HG03108 (cell line): ENCODE data around the gene COL1A1.

Source experiments
- ATAC-seq: cut with Tn5 transposase; IDR thresholded peaks from one replicate; pipeline ENCODE4 v1.9.1; 2021; ENCODE audit warnings: moderate library complexity; ENCODE audit not compliant: unreplicated experiment

COL1A1 gene

DNA sequence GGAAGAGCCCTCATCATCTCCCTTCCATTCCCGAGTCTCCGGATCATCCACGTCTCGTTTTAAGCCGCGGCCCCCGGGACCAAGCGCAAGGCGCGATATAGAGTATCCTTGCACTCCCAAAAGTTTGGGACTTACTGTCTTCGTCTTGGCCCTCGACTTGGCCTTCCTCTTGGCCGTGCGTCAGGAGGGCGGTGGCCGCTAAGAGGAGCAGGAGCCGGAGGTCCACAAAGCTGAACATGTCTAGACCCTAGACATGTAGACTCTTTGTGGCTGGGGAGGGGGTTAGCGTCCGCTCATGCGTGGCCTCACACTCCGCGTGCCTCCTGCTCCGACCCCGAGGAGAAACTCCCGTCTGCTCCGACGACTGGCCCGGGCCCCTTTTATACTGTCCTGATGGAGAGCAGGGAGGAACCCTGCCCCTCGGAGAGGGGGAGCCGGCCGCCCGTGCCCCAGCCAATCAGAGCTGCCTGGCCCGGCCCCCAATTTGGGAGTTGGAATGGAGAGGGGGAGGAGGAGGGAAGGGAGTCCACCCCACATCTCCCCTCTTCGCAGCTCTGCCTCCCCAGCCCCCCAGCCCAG lies at the start of gene COL1A1:
COL1A1 (minus strand) TSS at position 356 of the 579 bp plus-strand sequence; CDS start at position 238, 118 bp downstream.
- no peak for ATAC-seq

DNA sequence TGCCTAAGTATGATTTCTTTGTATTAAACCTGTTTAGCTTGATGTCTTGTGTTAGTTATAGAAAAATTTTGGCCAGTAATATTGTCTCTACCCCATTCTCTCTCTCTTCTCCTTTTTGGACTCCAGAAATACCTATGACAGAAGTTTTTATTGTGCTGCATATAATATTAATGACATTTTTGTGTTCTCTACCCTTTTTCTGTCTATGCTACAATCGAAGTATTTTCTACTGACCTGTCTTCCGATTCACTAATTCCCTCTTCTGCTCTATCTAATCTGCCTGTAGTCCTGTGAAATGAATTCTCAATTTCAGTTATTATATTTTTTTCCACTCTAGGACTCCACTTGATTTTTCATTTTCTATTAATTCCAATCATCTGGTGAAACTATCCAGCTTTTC lies 46.8 kb upstream of the COL1A1 start:
- no peak for ATAC-seq

DNA sequence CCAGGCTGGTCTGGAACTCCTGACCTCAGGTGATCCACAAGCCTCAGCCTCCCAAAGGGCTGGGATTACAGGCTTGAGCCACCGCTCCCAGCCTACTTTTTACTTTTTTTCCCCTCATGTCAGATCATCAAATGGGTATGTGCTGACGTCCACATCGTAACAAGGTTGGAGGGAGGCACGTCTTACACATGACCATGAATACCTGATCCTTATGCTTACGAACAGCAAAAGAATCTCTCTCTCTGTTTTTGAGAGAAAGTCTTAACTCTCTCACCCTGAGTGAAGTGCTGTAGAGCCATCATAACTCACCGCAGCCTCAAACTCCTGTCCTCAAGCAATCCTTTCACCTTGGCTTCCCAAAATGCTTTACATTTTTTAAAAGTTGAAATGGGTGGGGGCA lies 43.3 kb upstream of the COL1A1 start:
- no peak for ATAC-seq

DNA sequence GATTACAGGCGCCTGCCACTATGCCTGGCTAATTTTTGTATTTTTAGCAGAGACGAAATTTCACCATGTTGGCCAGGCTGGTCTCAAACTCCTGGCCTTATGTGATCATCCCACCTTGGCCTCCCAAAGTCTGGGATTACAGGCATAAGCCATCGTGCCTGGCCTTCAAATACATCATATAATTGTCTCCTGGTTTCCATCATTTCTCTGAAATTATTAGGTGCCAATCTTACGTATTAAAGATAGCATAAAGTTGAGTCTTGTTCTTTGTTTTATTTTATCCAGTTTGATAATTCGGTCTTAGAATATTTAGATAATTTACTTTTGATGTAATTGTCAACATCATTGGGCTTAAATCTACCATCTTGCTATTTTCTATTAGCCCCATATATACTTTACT lies 40.0 kb upstream of the COL1A1 start:
- no peak for ATAC-seq

DNA sequence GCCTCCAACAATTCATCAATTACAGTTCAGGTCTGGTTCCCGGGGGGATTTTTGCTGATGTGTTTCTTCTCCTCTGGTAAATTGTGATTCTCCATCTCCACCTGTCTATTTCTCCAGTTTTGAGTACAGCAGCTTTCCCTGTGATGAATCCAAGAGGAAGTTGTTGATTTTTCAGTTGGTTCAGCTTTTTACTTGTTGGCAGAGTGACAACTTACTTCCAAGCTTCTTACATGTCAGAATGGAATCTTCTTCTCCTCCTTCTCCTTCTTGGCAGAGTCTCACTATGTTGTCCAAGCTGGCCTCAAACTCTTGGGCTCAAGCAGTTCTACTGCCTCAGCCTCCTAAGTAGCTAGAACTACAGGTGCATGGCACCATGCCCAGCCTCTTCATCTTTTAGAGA lies 39.4 kb upstream of the COL1A1 start:
- no peak for ATAC-seq

DNA sequence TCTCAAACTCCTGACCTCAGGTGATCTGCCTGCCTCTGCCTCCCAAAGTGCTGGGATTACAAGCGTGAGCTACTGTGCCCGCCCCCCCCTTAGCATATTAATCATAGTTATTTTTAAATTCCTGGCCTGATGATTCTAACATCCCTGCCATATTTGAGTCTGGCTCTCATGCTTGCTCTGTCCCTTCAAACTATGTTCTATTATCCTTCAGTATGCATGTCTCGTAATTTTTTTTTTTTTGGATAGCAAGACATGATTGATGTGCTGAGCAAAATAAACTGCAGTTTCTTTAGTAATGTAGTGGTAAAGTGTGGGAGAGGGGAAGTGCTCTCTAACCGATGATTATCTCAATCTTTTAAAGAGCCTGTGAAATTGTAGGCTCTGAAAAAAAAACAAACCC lies 38.5 kb upstream of the COL1A1 start:
- no peak for ATAC-seq

DNA sequence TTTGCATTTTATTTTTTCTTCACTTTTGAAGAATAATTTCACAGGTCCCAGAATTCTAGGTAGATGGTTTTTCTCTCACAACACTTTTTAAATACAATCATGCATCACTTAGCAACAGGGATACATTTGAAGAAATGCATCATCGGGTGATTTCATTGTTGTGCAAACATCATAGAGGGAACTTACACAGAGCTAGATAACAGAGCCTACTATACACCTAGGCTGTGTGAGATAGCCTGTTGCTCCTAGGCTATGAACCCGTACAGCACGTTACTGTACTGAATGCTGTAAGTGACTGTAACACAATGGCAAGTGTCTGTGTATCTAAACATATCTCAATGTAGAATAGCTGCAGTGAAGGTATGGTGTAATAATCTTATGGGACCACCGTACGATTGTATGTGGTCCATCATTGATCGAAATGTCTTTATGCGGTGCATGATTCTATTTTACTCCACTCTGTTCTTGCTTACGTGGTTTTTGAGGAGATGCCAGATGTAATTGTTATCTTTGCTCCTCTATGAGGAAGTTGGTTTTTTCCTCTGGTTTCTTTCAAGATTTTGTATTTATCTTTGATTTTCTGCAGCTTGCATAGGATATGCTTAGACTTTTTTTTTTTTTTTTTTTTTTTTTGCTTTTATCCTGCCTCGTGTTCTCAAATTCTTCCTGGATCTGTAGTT lies 37.3 kb upstream of the COL1A1 start:
- ATAC-seq: no peak

DNA sequence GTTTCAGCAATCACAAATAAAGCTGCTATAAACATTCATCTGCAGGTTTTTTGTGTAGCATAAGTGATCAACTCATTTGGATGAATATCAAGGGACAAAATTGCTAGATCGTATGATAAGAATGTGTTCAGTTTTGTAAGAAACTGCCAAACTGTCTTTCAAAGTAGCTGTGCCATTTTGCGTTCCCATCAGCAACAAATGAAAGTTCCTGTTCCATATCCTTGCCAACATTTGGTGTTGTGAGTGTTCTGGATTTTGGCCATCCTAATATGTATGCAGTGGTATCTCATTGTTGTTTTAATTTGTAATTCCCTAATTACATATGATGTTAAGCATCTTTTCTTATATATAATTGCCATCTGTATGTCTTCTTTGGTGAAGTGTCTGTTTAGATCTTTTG lies 36.5 kb upstream of the COL1A1 start:
- ATAC-seq: no peak

DNA sequence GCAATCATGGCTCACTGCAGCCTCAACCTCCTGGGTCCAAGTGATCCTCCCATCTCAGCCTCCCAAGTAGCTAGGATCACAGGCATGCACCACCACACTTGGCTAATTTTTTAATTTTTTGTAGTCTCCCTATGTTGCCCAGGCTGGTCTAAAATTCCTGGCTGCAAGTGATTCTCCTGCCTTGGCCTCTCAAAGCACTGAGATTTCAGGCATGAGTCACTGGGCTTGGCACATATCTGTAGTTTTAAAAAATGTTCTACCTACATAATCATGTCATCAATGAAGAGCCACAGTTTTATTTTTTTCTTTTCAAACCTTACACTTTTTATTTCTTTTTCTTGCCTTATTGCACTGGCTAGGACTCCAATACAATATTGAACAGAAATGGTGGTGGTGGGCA lies 33.1 kb upstream of the COL1A1 start:
- no peak for ATAC-seq

DNA sequence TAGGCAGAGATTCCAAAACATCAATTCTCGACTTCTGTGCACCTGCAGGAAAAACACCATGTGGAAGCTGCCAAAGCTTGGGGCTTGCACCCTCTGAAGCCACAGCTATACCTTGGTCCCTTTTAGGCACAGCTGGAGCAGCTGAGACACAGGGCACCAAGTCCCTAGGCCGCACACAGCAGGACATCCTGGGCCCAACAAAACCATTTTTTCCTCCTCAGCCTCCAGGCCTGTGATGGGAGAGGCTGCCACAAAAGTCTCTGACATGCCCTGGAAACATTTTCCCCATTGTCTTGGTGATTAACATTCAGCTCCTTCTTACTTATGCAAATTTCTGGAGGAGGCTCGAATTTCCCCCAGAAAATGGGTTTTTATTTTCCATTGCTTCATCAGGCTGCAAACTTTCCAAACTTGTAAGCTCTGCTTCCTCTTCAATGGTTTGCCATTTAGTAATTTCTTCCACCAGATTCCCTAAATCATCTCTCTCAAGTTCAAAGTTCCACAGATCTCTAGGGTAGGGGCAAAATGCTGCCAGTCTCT lies 24.3 kb upstream of the COL1A1 start:
- ATAC-seq: no peak

DNA sequence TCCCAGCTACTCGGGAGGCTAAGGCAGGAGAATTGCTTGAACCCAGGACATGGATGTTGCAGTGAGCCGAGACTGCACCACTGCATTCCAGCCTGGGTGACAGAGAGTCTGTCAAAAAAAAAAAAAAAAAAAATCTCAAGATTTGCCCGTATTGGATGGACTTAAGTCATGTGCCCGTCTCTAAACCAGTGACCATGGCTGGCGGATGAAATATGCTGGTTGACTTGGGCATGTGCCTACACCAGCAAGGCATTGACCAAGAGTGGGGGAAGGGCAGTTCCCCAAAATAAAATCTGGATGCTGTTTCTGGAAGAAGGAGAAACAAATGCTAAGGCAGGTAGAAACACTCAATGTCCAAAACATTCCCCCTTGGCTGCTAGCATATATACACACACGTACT lies 21.5 kb upstream of the COL1A1 start:
- no peak for ATAC-seq

DNA sequence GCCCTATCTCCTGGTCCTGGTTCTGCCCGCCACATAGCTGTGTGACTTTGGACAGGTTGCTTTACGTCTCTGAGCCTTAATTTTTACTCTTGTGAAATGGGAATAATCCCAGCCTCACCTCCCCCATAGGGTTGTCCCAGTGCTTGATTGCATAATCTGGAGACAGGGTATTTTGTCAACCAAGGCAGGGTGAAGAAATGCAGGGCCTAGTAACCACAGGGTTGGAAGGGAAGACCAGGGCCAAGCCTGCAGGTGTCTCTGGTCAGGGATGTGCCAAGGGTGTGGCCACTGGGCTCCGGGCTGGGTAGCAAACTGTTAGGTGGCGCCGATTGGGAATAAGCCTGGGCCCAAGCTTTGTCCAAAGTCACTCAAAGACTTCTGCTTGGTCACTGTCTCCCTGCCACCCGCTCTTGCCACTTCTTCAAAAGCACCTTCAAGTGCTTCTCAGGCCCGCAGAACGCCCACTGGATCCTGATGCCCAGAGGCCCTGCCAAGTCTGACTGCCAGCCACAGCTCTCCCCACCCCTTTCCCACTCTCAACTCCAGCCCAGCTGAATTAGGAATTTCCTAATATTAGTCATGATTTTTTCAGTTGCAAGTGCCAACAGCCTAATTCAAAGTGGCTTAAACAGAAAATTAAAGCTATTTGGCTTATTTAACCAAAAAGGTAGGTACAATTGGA lies 20.6 kb upstream of the COL1A1 start:
- no peak for ATAC-seq

DNA sequence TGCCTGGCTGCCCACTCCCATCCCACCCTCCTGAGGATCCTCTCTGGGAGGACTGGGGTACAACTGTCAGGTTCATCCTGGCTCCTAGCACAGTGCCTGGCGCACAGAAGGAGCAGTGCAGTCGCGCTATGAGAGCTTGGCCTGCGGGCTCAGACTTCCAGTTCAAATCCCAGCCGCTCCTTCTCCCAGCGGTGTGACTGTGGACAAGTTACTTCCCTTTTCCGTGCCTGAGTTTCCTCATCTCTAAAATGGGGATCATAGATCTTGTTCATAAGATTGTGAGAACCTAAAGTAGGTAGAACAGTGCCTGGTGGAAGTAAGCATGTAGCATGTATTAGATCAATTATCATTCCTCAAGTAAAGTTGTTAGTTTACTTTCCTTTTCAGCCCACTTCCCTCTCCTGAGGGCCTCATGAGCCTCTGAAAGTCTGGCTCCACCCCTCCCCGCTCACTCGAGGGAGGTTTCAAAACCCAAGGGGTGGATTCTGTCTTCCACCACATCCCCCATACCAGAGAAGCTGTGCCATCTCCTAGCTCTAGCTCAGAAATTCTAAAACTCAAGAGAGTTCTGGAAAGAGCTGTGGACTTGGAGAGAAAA lies 19.9 kb upstream of the COL1A1 start:
- no peak for ATAC-seq

DNA sequence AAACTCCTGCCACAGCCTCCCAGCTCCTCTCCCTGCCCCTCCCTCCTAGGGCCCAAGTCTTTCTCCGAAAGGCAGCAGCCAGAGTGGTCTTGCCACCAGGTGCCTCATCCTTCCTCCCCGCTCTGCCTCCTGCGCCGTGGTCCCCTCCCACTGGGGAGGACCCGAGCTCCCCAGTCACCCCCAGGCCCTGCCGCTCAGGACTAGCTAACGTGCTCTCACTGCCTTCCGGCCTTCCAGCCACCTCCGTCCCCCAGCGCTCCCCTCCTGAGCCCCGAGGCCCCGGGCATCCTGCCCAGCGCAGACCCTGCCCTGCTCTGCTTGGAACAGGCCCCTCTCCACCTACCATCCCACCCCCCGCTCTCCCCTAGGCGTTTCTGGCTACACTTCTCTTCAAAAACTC lies 19.4 kb upstream of the COL1A1 start:
- ATAC-seq: no peak

DNA sequence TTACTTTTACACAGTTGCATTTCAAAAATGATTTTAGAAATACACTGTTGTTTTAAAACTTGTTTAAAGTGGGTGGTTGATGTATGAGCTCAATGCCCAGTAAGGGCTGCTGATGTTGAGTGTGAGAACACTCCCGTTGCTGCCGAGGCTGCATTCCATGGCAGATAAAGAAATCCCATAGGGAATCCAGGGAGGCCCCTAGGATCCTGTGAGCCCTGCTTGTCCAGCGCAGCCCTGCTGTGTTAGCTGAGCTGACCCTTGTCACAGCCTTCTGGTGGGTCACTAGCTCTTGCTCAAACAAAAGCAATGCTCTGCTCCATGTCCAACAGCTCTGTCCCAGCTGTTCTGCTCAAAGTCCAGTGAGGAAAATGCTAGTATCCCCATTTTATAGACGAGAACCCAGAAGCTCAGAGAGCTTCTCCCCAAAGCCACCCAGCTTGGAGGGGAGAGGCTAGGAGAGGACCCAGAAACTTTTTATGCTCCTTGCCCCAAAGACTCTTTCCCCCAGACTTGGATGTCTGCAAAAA lies 18.6 kb upstream of the COL1A1 start:
- ATAC-seq: no peak

DNA sequence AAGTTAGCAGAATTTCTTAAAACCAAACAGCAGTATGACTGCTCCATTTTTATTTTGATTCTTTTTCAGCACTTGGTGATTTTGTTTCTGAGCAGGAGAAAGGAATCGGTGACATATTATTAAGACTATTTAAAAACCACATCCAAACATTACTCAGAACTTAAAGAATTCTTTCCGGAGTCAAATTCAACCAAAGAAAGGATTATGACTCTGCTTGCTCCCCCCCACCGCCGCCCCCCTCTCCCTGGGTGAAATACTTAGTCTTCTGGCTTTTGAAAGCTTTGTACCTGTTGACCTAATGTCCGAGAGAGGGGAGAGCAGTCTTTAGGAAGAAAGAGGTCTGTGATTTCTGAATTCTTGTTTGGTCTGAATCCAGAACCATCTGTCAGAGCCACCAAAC lies 17.9 kb upstream of the COL1A1 start:
- ATAC-seq: no peak

DNA sequence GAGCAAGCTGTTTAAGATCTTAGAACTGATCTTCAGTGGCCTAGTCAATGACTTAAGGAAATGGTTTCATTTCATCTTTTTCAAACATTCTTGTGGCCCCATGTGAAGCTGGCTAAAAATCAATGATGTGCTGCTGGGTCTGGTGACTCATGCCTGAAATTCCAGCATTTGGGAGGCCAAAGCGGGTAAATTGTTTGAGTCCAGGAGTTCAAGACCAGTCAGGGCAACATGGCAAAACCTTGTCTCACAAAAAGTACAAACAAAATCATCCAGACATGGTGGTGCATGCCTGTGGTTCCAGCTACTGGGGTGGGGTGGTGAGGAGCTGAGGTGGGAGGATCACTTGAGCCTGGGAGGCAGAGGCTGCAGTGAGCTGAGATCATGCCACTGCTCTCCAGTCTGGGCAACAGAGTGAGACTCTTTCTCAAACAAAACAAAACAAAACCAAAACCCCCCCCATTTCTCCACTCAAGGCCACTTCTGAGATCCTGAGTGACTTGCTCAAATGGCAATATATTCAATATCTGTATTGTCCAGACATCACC lies 17.4 kb upstream of the COL1A1 start:
- ATAC-seq: no peak

DNA sequence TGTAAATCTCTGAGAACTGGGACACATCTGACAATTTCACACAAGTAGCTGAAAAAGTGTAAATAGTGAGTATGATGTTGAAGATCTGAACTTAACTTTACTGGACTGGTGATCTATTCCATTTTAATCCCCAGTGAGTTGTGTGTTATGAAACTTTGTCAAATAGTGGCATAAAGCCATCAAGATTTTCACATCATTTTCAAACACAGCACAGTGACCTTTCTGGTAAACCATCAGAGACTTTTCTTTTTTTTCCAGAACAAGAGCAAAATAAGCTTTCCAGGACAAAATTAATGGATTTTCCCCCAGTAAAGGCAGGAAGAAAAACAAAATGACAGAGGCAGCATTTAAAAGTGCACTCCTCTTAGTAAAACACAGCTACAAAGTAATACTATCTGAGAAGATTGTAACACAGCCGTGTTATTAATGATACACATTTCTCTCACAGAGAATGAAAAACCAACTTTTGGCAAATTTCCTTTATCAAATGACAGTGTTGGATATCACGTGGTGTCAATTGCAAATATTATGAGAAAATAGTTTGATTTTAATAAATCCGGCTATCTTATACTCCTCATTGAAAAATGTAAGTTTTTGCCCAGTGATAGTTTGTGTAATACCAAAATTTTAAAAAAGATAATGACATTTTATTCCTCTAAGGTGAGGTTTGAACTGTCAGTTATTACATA lies 16.8 kb upstream of the COL1A1 start:
- ATAC-seq: no peak

DNA sequence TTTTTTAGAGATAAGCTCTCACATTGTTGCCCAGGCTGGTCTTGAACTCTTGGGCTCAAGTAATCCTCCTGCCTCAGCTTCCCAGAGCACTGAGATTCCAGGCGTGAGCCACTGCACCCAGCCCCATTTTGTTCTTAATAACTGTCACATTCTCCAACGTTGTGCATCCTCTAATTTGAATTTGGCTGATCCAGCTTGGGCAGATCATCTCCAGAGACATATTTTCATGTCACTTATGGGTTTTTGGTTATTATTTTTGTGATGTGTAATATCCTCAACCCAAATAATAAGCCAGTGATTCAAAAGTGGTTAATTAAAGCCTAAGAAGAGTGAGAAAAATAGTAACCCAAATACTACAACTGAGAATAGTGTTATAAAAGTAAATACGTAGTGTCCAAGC lies 16.2 kb upstream of the COL1A1 start:
- no peak for ATAC-seq

DNA sequence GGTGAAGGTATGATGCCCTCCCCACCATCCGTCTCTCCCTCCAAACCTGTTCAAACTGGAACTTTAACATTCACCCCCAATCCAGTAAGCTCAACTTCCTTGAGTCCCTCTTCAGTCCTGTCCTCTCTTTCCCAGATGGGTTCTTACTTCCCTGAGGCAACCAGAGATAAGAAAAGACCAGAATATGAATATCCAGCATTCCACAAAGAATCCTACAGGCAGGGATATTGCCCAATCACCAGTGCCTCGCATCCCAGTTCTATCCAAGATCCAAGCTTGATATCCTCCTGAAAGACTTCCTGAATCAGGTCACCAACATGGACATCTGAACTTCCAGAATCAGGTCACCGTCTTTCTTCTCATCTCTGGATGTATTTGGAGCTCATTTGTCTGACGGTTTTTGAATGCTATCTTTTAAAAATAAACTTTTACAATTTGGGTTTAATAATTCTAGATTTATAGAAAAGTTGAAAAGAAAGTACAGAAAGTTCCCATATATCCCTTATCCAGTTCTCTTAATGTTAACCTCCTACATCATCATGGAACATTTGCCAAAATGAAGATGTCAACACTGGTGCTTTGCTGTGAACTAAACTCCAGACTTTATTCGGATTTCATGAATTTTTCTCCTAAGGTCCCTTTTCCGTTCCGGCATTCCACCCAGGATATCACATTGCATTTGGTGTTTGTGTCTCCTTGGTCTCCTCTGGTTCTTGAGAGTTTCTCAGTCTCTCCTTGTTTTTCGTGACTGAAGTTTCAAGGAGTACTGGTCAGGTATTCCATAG lies 13.7 kb upstream of the COL1A1 start:
- ATAC-seq: no peak
